Loucy (cell line): ENCODE data around the gene STRN3.

Experiments used
- CTCF ChIP-seq: fragments of 200-600 bp; sonication (generic); conservative IDR thresholded peaks from 2 replicates; pipeline ENCODE4 v1.5.1; 2014; ENCODE audit warnings: mild to moderate bottlenecking, antibody characterized with exemption, low read length
- EZH2phosphoT487 ChIP-seq: fragments of 200-600 bp; IDR thresholded peaks from 2 replicates; pipeline ENCODE4 v1.6.1; 2018; ENCODE audit warnings: antibody characterized with exemption, mild to moderate bottlenecking, moderate library complexity, borderline replicate concordance

DNA sequence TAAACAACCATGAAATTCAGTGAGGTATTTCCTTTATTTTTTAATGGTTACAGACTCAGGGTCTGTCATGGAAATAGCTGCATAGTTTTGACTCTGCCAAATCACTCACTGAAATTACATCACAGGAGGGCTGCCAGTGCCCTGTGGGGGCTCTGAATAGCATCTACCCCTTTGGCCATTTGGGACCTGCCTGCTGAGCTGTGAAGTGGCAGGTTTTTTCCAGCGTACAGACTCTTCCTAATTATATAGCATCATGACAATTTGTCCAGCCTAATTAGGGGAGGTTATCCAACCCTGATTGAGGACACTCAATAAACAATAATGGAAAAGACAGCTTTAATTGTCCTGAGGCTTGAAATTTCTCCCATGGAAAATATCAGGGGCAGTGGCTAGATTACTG is 153.6 kb downstream of the STRN3 start:
- TF ChIP-seq CTCF (no peak), EZH2phosphoT487 (no peak)
